ENCODE data around the gene ARHGEF25. TPM values are rescaled to one million over a fixed set of nuclear protein-coding genes. Genes with fewer than 3 reads are reported as not detected.

ARHGEF25 gene
- total and polyA plus RNA-seq, 7 donors: 2.9 to 9.2 (median 4.2) TPM

- Histone ChIP-seq H3K27ac (peak within 1 kb of the TSS; percentile 64), H3K4me3 (peak within 1 kb of the TSS; percentile 63), H3K27me3 (ENCODE audit: insufficient read depth in 3 of 3, low read length in 2 of 3) (peaks cover 0 to 34% (median 16%) of the 10 kb centered on the region in 3 donors), H3K9me3 (no peaks in the 10 kb centered on the region), H3K36me3 (ENCODE audit: insufficient read depth in 1 of 2, low read depth in 1 of 2) (peaks cover 3 to 28% of the 10 kb centered on the region in 2 donors), H3K4me1 (no peaks in the 10 kb centered on the region)
- peak in 1 of 2 donors; percentile 30 for DNase-seq
- TF ChIP-seq, protein P1, sequence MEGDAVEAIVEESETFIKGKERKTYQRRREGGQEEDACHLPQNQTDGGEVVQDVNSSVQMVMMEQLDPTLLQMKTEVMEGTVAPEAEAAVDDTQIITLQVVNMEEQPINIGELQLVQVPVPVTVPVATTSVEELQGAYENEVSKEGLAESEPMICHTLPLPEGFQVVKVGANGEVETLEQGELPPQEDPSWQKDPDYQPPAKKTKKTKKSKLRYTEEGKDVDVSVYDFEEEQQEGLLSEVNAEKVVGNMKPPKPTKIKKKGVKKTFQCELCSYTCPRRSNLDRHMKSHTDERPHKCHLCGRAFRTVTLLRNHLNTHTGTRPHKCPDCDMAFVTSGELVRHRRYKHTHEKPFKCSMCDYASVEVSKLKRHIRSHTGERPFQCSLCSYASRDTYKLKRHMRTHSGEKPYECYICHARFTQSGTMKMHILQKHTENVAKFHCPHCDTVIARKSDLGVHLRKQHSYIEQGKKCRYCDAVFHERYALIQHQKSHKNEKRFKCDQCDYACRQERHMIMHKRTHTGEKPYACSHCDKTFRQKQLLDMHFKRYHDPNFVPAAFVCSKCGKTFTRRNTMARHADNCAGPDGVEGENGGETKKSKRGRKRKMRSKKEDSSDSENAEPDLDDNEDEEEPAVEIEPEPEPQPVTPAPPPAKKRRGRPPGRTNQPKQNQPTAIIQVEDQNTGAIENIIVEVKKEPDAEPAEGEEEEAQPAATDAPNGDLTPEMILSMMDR (IDR thresholded peaks at IDR 0.05): no peak
- intact Hi-C loops (cut with DNase I): no loop called here
- whole genome bisulfite sequencing, 3 donors: 3 to 5% (median 4%) methylated on average over 23 to 36 of the region's 36 CpGs
- peak in 3 of 4 donors; percentile 24 to 48 (median 25) for ATAC-seq
Observed at GRCh38 chr12:57604454-57604991, 6.7 kb upstream of the ARHGEF25 start, which contains the start of gene DTX3. TSS of gene DTX3 (plus strand) at chr12:57604824. CDS start at chr12:57606518, 1,694 bp downstream.

DNA sequence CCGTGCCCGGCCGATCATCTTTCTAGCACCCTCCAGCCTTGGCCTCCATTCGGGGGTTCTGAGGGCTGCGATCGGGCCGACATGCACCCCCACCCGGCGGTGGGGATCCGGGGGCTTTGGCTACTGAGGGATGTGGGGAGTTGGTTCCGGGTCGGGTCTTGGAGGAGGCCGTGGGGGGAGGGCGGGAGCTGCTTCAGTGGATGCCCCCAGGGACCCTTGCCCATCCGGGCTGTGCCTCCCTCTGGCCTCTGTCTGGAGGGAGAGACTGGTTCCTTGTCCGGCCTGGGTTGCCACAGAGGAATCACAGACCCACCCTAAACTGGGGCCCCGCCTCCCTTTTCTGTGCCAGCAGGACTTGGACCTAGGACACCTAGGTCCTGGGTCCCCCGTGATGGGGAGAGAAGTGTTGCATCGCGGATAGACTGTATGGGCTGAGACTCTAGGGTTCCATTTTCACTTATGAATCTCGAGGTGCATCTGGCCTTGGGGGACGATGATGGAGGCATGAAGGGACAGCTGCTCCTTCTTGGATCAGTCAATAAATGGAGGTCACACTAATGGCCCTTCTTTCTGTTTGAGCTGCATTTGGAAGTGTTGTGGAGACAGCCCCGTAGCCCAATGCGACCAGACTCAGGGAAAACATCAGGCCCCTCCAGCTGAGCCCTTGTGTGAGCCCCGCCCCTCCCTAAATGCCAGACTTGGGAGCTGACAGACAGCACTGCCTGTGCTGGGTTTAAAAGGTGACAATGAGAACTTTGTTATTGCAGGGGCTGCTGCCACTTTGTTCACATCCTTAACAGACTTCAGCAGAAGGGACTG lies 6.0 kb upstream of the ARHGEF25 start:
- Histone ChIP-seq H3K27ac (peak overlapping the region; percentile 64), H3K4me1 (no peaks in the 10 kb centered on the region), H3K36me3 (ENCODE audit: insufficient read depth in 1 of 2, low read depth in 1 of 2) (peaks cover 2 to 22% of the 10 kb centered on the region in 2 donors), H3K4me3 (peak overlapping the region; percentile 63), H3K9me3 (no peaks in the 10 kb centered on the region), H3K27me3 (ENCODE audit: insufficient read depth in 3 of 3, low read length in 2 of 3) (peaks cover 0 to 41% (median 16%) of the 10 kb centered on the region in 3 donors)
- ATAC-seq: peak in 2 of 4 donors; percentile 11 to 21
- intact Hi-C loops (cut with DNase I): no loop called here
- peak; percentile 34 to 54 for DNase-seq
- WGBS, 3 donors: 5 to 8% (median 7%) methylated on average over 20 to 25 of the region's 25 CpGs
- TF ChIP-seq, protein P1 (IDR thresholded peaks at IDR 0.05): no peak

GRCh38 chr12:57605811-57606311 lies 5.4 kb upstream of the ARHGEF25 start:
- DNase-seq (no peak), ATAC-seq (no peak)
- H3K27ac ChIP-seq: peak overlapping the region; percentile 4
- 53 to 63% (median 54%) methylated on average over 4 of the region's 4 CpGs for WGBS, 3 donors
- no peaks in the 10 kb centered on the region for H3K9me3 ChIP-seq
- peaks cover 0 to 48% (median 18%) of the 10 kb centered on the region in 3 donors for H3K27me3 ChIP-seq (ENCODE audit: insufficient read depth in 3 of 3, low read length in 2 of 3)
- TF ChIP-seq, protein P1 (IDR thresholded peaks at IDR 0.05): no peak
- peaks cover 2% of the 10 kb centered on the region for H3K4me1 ChIP-seq
- intact Hi-C loops (cut with DNase I): no loop called here
- H3K36me3 ChIP-seq (ENCODE audit: insufficient read depth in 1 of 2, low read depth in 1 of 2): peaks cover 0 to 15% of the 10 kb centered on the region in 2 donors
- H3K4me3 ChIP-seq: peak overlapping the region; percentile 63

DNA sequence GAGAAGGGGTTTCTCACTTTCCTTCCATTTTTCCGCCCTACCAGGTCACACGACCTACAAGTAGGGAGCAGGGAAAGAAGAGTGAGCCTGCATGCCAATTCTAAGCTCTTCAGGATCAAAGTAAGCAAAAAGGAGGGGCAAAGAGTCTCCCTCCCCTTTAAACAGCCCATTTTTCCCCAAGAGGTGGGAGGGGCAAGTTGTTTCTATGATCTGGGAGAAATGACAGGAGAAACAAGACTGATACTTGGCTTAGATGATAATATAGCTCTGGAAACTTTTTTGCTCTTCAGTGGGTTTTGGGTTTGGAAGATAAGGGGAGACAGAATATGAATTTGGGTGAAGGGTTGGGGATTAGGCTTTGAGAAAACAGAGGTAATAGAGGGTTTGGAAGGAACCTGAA lies 4.8 kb upstream of the ARHGEF25 start:
- Histone ChIP-seq H3K4me1 (peaks cover 5% of the 10 kb centered on the region), H3K4me3 (peak overlapping the region; percentile 63), H3K9me3 (no peaks in the 10 kb centered on the region), H3K36me3 (ENCODE audit: insufficient read depth in 1 of 2, low read depth in 1 of 2) (peaks cover 0 to 10% of the 10 kb centered on the region in 2 donors), H3K27ac (peak overlapping the region; percentile 4), H3K27me3 (ENCODE audit: insufficient read depth in 3 of 3, low read length in 2 of 3) (peaks cover 0 to 53% (median 23%) of the 10 kb centered on the region in 3 donors)
- TF ChIP-seq, protein P1 (IDR thresholded peaks at IDR 0.05): no peak
- ATAC-seq (no peak), DNase-seq (no peak)
- intact Hi-C loops (cut with DNase I): no loop called here
- 45 to 79% (median 73%) methylated on average over 2 of the region's 2 CpGs for WGBS, 3 donors

All from psoas muscle (tissue), 8 donors.